HepG2 (cell line): ENCODE measurements around the gene SNX3. TPM values are rescaled to one million over a fixed set of nuclear protein-coding genes. Genes with fewer than 3 reads are reported as not detected.

Experiments used
- ATAC-seq: fragments of 200-7000 bp; cut with Tn5 transposase; 3 replicates; pipeline ENCODE4 v1.9.1; 2020; ENCODE audit warnings: mild to moderate bottlenecking, moderate library complexity
- BruUV-seq: library from RNA; stranded (reverse); fragments of 400-500 nt; replicated peaks from 2 replicates; lab custom pipeline; 2021; lab: Mats Ljungman, UMichigan
- CTCF ChIA-PET: fragments of 300-600 bp; formaldehyde crosslinking; extraction: SDS; loops from one replicate; lab custom pipeline; 2021; ENCODE audit warnings: low total read pairs, inconsistent platforms, low intra/inter-chr PET ratio; lab: Yijun Ruan, JAX
- POLR2A ChIA-PET: fragments of 350-600 bp; sonication (Branson Sonifier 250); formaldehyde crosslinking; loops from one replicate; lab custom pipeline; 2020; ENCODE audit warnings: antibody characterized with exemption, inconsistent platforms; lab: Yijun Ruan, JAX
- DNase-seq: peaks from one replicate; pipeline ENCODE4 v3.0.0-alpha.2; 2015; ENCODE audit warnings: low spot score
- FAIRE-seq: peaks from 3 replicates; lab custom pipeline; 2011; peaks lifted over from hg19 to GRCh38; lab: Jason Lieb, UNC
- H2AFZ ChIP-seq: one replicate; pipeline ENCODE4 v1.6.1; 2011; ENCODE audit warnings: low read length, inconsistent platforms
- H3K27ac ChIP-seq: fragments of 300-600 bp; 3 replicates; pipeline ENCODE4 v1.8.0; 2011; ENCODE audit warnings: mixed run types, mild to moderate bottlenecking, mixed read lengths, low read length, inconsistent platforms; ENCODE audit not compliant: insufficient read depth; ENCODE audit errors: extremely low read length
- H3K27me3 ChIP-seq, 2 experiments: fragments of 200-600 bp in 1 of 2; 2 replicates in 1 of 2; 3 replicates in 1 of 2; pipeline versions ENCODE4 v1.6.0 to v1.8.0; 2011; ENCODE audit warnings: low read length in 2 of 2, mild to moderate bottlenecking in 2 of 2, moderate library complexity in 2 of 2, inconsistent platforms in 1 of 2; ENCODE audit not compliant: insufficient read depth in 2 of 2, control insufficient read depth in 1 of 2
- H3K36me3 ChIP-seq, 2 experiments: fragments of 200-600 bp in 1 of 2; replicated peaks in 1 of 2; 2 replicates in 1 of 2; 3 replicates in 1 of 2; pipeline versions ENCODE4 v1.5.1 to v1.8.0; 2011; ENCODE audit warnings: low read length in 2 of 2, inconsistent platforms in 1 of 2; ENCODE audit not compliant: insufficient read depth in 2 of 2, control insufficient read depth in 1 of 2
- H3K4me1 ChIP-seq: 2 replicates; pipeline ENCODE4 v1.5.1; 2012; ENCODE audit warnings: low read length, inconsistent platforms; ENCODE audit not compliant: insufficient read depth
- H3K4me2 ChIP-seq: 2 replicates; pipeline ENCODE4 v1.6.0; 2011; ENCODE audit warnings: low read depth, low read length, inconsistent platforms
- H3K4me3 ChIP-seq, 3 experiments: fragments of 200-600 bp in 1 of 3; sonication (generic), shearing (Covaris generic) in 1 of 3; replicated peaks in 1 of 3; 2 replicates each; pipeline ENCODE4 v1.5.1; 2011 to 2016; ENCODE audit warnings: low read length in 3 of 3, inconsistent platforms in 2 of 3, low read depth in 2 of 3, mild to moderate bottlenecking in 2 of 3, control low read depth in 1 of 3, mixed read lengths in 1 of 3; ENCODE audit not compliant: insufficient read depth in 1 of 3
- H3K79me2 ChIP-seq: one replicate; pipeline ENCODE4 v1.6.1; 2011; ENCODE audit warnings: low read length, inconsistent platforms; ENCODE audit not compliant: insufficient read depth
- H3K9ac ChIP-seq: 2 replicates; pipeline ENCODE4 v1.6.0; 2011; ENCODE audit warnings: mild to moderate bottlenecking, low read depth, low read length, inconsistent platforms; ENCODE audit not compliant: insufficient read depth
- H3K9me3 ChIP-seq: 2 replicates; pipeline ENCODE4 v1.5.1; 2012; ENCODE audit warnings: mild to moderate bottlenecking, low read length
- H4K20me1 ChIP-seq: 2 replicates; pipeline ENCODE4 v1.6.0; 2011; ENCODE audit warnings: inconsistent platforms, mild to moderate bottlenecking, low read length, moderate library complexity; ENCODE audit not compliant: insufficient read depth
- AHR ChIP-seq: IDR thresholded peaks from 2 replicates; pipeline ENCODE4 v1.6.1; 2018; ENCODE audit warnings: missing genetic modification reagents, missing compliant biosample characterization
- CBX2 ChIP-seq, 2 experiments: fragments of 200-600 bp in 1 of 2; sonication (generic); formaldehyde crosslinking in 1 of 2; IDR thresholded peaks; 2 replicates each; pipeline versions ENCODE4 v1.7.0 to v1.8.1; 2018 to 2022; ENCODE audit warnings: low read depth in 2 of 2, low read length in 1 of 2, mild to moderate bottlenecking in 1 of 2, missing genetic modification reagents in 1 of 2
- DZIP1 ChIP-seq: sonication (generic); formaldehyde crosslinking; IDR thresholded peaks from 2 replicates; pipeline ENCODE4 v1.5.0; 2020; ENCODE audit warnings: mild to moderate bottlenecking, missing genetic modification reagents
- ETS1 ChIP-seq: sonication (generic); formaldehyde crosslinking; IDR thresholded peaks from 2 replicates; pipeline ENCODE4 v1.4.0; 2020; ENCODE audit warnings: missing genetic modification reagents
- HNRNPL ChIP-seq: fragments of 200-400 bp; formaldehyde crosslinking; IDR thresholded peaks from 2 replicates; pipeline ENCODE4 v1.6.1; 2017; ENCODE audit warnings: mild to moderate bottlenecking, low read depth, low read length
- KLF13 ChIP-seq: sonication (generic); formaldehyde crosslinking; IDR thresholded peaks from 2 replicates; pipeline ENCODE4 v1.4.0; 2020; ENCODE audit warnings: mild to moderate bottlenecking, missing genetic modification reagents
- RFX1 ChIP-seq: fragments of 450-650 bp; IDR thresholded peaks from 2 replicates; pipeline ENCODE4 v1.6.1; 2017
- SAP130 ChIP-seq: IDR thresholded peaks from 2 replicates; pipeline ENCODE4 v1.6.1; 2016; ENCODE audit warnings: low read depth
- TARDBP ChIP-seq: sonication (generic); formaldehyde crosslinking; IDR thresholded peaks from 2 replicates; pipeline ENCODE4 v1.8.0; 2022; ENCODE audit warnings: mild to moderate bottlenecking, missing genetic modification reagents
- ZBED4 ChIP-seq: sonication (generic); formaldehyde crosslinking; IDR thresholded peaks from 2 replicates; pipeline ENCODE4 v1.4.0; 2020; ENCODE audit warnings: missing genetic modification reagents, borderline replicate concordance
- ZBTB26 ChIP-seq: IDR thresholded peaks from 2 replicates; pipeline ENCODE4 v1.6.1; 2016; ENCODE audit warnings: missing compliant biosample characterization, missing genetic modification reagents, borderline replicate concordance
- ZKSCAN5 ChIP-seq: sonication (generic); formaldehyde crosslinking; IDR thresholded peaks from 2 replicates; pipeline ENCODE4 v1.5.1; 2020; ENCODE audit warnings: mild to moderate bottlenecking, missing genetic modification reagents
- ZNF446 ChIP-seq: sonication (generic); formaldehyde crosslinking; IDR thresholded peaks from 2 replicates; pipeline ENCODE4 v1.5.0; 2020; ENCODE audit warnings: mild to moderate bottlenecking, missing genetic modification reagents
- ZNF597 ChIP-seq: sonication (generic); formaldehyde crosslinking; IDR thresholded peaks from 2 replicates; pipeline ENCODE4 v1.5.0; 2020; ENCODE audit warnings: missing genetic modification reagents
- ZNF773 ChIP-seq: sonication (generic); formaldehyde crosslinking; IDR thresholded peaks from 2 replicates; pipeline ENCODE4 v1.4.0; 2020; ENCODE audit warnings: missing genetic modification reagents, borderline replicate concordance
- ZSCAN25 ChIP-seq: sonication (generic); formaldehyde crosslinking; IDR thresholded peaks from 2 replicates; pipeline ENCODE4 v1.8.0; 2022; ENCODE audit warnings: mild to moderate bottlenecking, missing genetic modification reagents
- WGBS: methylation state at CpG from one replicate; pipeline ENCODE4 v1.1.6; 2017; ENCODE audit warnings: low lambda C conversion rate; 5-methylcytosine and 5-hydroxymethylcytosine counted together
- in situ Hi-C: cut with HindIII; loops from 2 replicates; pipeline ENCODE4 v1.10.0; 2017; ENCODE audit warnings: low pct_unique_long_range_greater_than_20kb; ENCODE audit not compliant: extremely low pct_ligation_motif_present
- intact Hi-C: fragments of 100-400 bp; cut with micrococcal nuclease; formaldehyde crosslinking; loops from one replicate; pipeline ENCODE4 v1.10.0; 2022; ENCODE audit not compliant: unreplicated experiment
- polyA plus RNA-seq, 8 experiments: library from polyadenylated mRNA; depleted of rRNA in 3 of 8; stranded (reverse) in 7 of 8; unstranded in 1 of 8; fragments of >200 nt; fragmentation: Illumina TruSeq in 4 of 8; extraction: Trizol in 4 of 8; gene quantifications; 2 replicates each; pipeline versions ENCODE4 v1.2.1 to v1.2.3, GENCODE V29; 2011 to 2016; ENCODE audit warnings: low read depth in 4 of 8, missing spikeins in 1 of 8, mixed read lengths in 1 of 8; ENCODE audit not compliant: insufficient read depth in 1 of 8
- total RNA-seq, 5 experiments: library from RNA; depleted of rRNA; stranded (reverse); fragments of >200 nt; fragmentation: Illumina TruSeq; extraction: Trizol; gene quantifications; 2 replicates each; pipeline ENCODE4 v1.2.3, GENCODE V29; 2016; ENCODE audit warnings: low read depth in 1 of 5

Gene SNX3
- total and polyA plus RNA-seq, 2 of the 13 experiments (the other 11 are each of a cell fraction or from before 2014, with no cell fraction given) = 84.9 to 226 TPM

- Histone ChIP-seq H3K4me2 (no peak overlapping the region), H4K20me1 (0 out of 2 replicates have a peak, but pooled peaks cover 2% of the 10 kb centered on the region), H3K9ac (no peak overlapping the region), H3K4me3 (no peak overlapping the region), H3K36me3 (peaks cover 2 to 11% of the 10 kb centered on the region in 2 experiments; a peak in 3 of 5 replicates), H3K9me3 (no peaks in the 10 kb centered on the region), H3K79me2 (peaks cover 75% of the 10 kb centered on the region), H3K4me1 (peaks cover 29% of the 10 kb centered on the region), H3K27ac (no peak overlapping the region), H2AFZ (no peak overlapping the region), H3K27me3 (no peaks in the 10 kb centered on the region)
- no TSS peak for BruUV-seq
- FAIRE-seq (no peak), DNase-seq (no peak), ATAC-seq (no peak)
- ChIA-PET POLR2A (no interaction called here), CTCF (no interaction called here)
- in situ Hi-C loops = no loop called here
- intact Hi-C loops = no loop called here
- 98% methylated on average over 5 of the region's 5 CpGs for WGBS
- TF ChIP-seq SAP130 (CRISPR knock-in tag) = no peak
- no peak for TF ChIP-seq TARDBP
- TF ChIP-seq ZNF597 (CRISPR knock-in tag) = no peak
- no peak for TF ChIP-seq DZIP1 (CRISPR knock-in tag)
- TF ChIP-seq ETS1 (CRISPR knock-in tag) = no peak
- TF ChIP-seq ZBED4 = no peak
- no peak for TF ChIP-seq CBX2 (IDR thresholded peaks at IDR 0.05; ENCODE audit: low read depth, low read length)
- TF ChIP-seq CBX2 (CRISPR knock-in tag; IDR thresholded peaks at IDR 0.05; ENCODE audit: low read depth) = no peak
- no peak for TF ChIP-seq HNRNPL
- no peak for TF ChIP-seq ZBTB26
- TF ChIP-seq AHR (CRISPR knock-in tag) = no peak
- no peak for TF ChIP-seq ZKSCAN5 (CRISPR knock-in tag)
- TF ChIP-seq KLF13 (CRISPR knock-in tag) = no peak
- no peak for TF ChIP-seq ZNF446 (CRISPR knock-in tag)
- no peak for TF ChIP-seq ZSCAN25 (CRISPR knock-in tag)
- no peak for TF ChIP-seq ZNF773 (CRISPR knock-in tag)
- no peak for TF ChIP-seq RFX1
Observed at GRCh38 chr6:108252055-108252454, 8.8 kb downstream of the SNX3 start.
